GM06990 (cell line): ENCODE results near the gene PHACTR1.

Experiments
- DNase-seq: peaks from one replicate; pipeline ENCODE4 v3.0.0-alpha.2; 2011; ENCODE audit not compliant: insufficient read length; ENCODE audit errors: extremely low read depth
- H3K27me3 ChIP-seq: replicated peaks from 2 replicates; pipeline ENCODE4 v1.6.0; 2011; ENCODE audit warnings: low read length; ENCODE audit not compliant: control insufficient read depth, insufficient read depth
- H3K36me3 ChIP-seq: 2 replicates; pipeline ENCODE4 v1.5.1; 2011; ENCODE audit warnings: low read length; ENCODE audit not compliant: control insufficient read depth, insufficient read depth
- H3K4me3 ChIP-seq: replicated peaks from 2 replicates; pipeline ENCODE4 v1.5.1; 2011; ENCODE audit warnings: low read depth, mild to moderate bottlenecking, control low read depth, low read length
- TF ChIP-seq, protein P1 (sequence below): IDR thresholded peaks from 2 replicates; pipeline ENCODE4 v1.5.1; 2011; ENCODE audit warnings: low read length, control low read depth, mild to moderate bottlenecking, inconsistent platforms; ENCODE audit not compliant: insufficient read depth, poor library complexity, severe bottlenecking

PHACTR1 gene

GRCh38 chr6:12845224-12846004, 128.8 kb downstream of the PHACTR1 start:
- Histone ChIP-seq H3K4me3 (no peak overlapping the region), H3K36me3 (no peaks in the 10 kb centered on the region), H3K27me3 (no peaks in the 10 kb centered on the region)
- TF ChIP-seq, protein P1, sequence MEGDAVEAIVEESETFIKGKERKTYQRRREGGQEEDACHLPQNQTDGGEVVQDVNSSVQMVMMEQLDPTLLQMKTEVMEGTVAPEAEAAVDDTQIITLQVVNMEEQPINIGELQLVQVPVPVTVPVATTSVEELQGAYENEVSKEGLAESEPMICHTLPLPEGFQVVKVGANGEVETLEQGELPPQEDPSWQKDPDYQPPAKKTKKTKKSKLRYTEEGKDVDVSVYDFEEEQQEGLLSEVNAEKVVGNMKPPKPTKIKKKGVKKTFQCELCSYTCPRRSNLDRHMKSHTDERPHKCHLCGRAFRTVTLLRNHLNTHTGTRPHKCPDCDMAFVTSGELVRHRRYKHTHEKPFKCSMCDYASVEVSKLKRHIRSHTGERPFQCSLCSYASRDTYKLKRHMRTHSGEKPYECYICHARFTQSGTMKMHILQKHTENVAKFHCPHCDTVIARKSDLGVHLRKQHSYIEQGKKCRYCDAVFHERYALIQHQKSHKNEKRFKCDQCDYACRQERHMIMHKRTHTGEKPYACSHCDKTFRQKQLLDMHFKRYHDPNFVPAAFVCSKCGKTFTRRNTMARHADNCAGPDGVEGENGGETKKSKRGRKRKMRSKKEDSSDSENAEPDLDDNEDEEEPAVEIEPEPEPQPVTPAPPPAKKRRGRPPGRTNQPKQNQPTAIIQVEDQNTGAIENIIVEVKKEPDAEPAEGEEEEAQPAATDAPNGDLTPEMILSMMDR = no peak
- peak; percentile 3 for DNase-seq

GRCh38 chr6:12848964-12849808, 132.6 kb downstream of the PHACTR1 start:
- no peak overlapping the region for H3K4me3 ChIP-seq
- no peaks in the 10 kb centered on the region for H3K36me3 ChIP-seq
- H3K27me3 ChIP-seq = no peaks in the 10 kb centered on the region
- no peak for DNase-seq
- TF ChIP-seq, protein P1 = no peak

GRCh38 chr6:12849809-12850198, 133.2 kb downstream of the PHACTR1 start:
- TF ChIP-seq, protein P1 = no peak
- no peak for DNase-seq

DNA sequence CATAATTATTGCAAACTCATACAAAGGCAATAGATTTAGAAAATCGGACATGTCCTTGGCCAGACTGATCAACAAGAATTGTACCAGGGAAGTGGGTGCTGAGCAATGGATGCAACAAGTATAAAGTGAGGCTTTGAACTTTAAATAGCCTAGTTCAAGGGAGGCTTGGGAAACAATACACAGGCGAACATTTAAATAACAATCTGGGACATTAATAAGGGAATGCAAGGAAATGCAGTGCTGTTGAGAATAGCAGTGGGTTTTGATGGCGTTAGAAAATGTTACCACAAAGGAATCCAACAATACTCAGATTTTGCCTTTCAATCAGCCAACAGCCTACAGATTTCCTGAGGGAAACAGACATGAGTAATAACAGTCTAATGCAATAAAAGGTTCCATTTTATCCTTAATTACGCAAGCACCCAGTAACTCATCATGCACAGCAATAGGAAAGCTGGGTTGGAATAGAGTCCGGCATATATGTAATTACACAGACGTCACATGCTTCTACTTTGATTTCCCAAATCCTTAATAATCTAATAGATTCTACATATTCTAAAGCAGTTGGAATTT, 134.6 kb downstream of the PHACTR1 start:
- no peak for DNase-seq
- H3K4me3 ChIP-seq = no peak overlapping the region
- TF ChIP-seq, protein P1 = no peak
- no peaks in the 10 kb centered on the region for H3K27me3 ChIP-seq
- H3K36me3 ChIP-seq = no peaks in the 10 kb centered on the region

More at GRCh38 chr6:12849809-12850198, 133.2 kb downstream of the PHACTR1 start:
- Histone ChIP-seq H3K4me3 (no peak overlapping the region), H3K27me3 (no peaks in the 10 kb centered on the region), H3K36me3 (no peaks in the 10 kb centered on the region)

GRCh38 chr6:12861603-12862002, 145.0 kb downstream of the PHACTR1 start:
- Histone ChIP-seq H3K36me3 (no peaks in the 10 kb centered on the region), H3K4me3 (no peak overlapping the region), H3K27me3 (no peaks in the 10 kb centered on the region)
- TF ChIP-seq, protein P1 = no peak
- DNase-seq = no peak
